ENCODE data around the gene CLHC1. TPM values are rescaled to one million over a fixed set of nuclear protein-coding genes. Genes with fewer than 3 reads are reported as not detected.
A peak's percentile ranks its signal among the peaks of the same experiment; 100 is the strongest.

The CLHC1 gene
- polyA plus RNA-seq, 1 of the 3 experiments (the other 2 are of a cell fraction), result 3.8 TPM

DNA sequence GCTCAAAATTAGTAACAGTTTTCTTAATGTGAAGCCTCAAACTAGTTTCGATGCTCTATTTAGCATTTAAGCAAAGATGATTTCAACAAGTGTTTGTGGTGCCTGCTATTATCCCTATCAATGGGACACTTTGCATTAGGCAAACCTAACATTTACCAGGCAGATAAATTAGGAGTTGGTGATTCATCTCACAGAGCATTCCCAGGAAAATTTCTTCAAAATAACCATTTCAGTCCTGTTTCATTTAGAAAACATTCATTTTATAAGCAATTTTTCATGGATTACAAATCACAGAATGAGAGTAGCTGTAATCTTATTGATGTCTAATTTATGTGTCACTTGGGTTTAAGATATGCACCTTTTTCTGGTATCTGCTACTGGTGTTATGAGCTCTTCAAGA is 62.7 kb downstream of the CLHC1 start:
- peaks cover 10 to 30% of the 10 kb centered on the region in 2 experiments for H3K4me1 ChIP-seq (ENCODE audit: control insufficient read depth in 1 of 2, insufficient read depth in 2 of 2, low read depth in 1 of 2, low read length in 1 of 2)
- no peak overlapping the region for H3K4me3 ChIP-seq (ENCODE audit: low read depth in 2 of 2, low read length in 1 of 2)
- H2AFZ ChIP-seq (ENCODE audit: low read depth), result no peak overlapping the region
- peaks cover 20% of the 10 kb centered on the region for H3K79me2 ChIP-seq (ENCODE audit: insufficient read depth)
- no peaks in the 10 kb centered on the region for H3K9me2 ChIP-seq
- H4K20me1 ChIP-seq (ENCODE audit: insufficient read depth), result no peaks in the 10 kb centered on the region
- H3K4me2 ChIP-seq, result no peak overlapping the region; the same call in 1 of the 2 replicates
- H3K9me3 ChIP-seq, result no peaks in the 10 kb centered on the region
- DNase-seq, result no peak
- no peak overlapping the region for H3K9ac ChIP-seq
- ChIA-PET CTCF (interaction anchor here (0.5 to 18.9 kb wide), 38 partner anchors 9 to 1062 kb away, joined by 3 to 215 read pairs (median 4); partner anchors contain the start of gene RTN4), POLR2A (no interaction called here)
- H3K27ac ChIP-seq (ENCODE audit: low read depth in 2 of 2, low read length in 1 of 2), result peak overlapping the region; percentile 64 to 65; a peak in 3 of 4 replicates
- peaks cover 0 to 2% of the 10 kb centered on the region in 2 experiments for H3K36me3 ChIP-seq (replicated peaks in 1 of 2; ENCODE audit: control insufficient read depth in 1 of 2, insufficient read depth in 2 of 2, low read length in 1 of 2)
- TF ChIP-seq RCOR1 (IDR thresholded peaks at IDR 0.05; ENCODE audit: low read length) (no peak), TCF12 (IDR thresholded peaks at IDR 0.05) (peak; percentile 38; the same call in 1 of the 2 replicates), FOSL2 (IDR thresholded peaks at IDR 0.05; ENCODE audit: borderline replicate concordance, low read depth) (peak; percentile 37; the same call in 1 of the 2 replicates), JUND (IDR thresholded peaks at IDR 0.05) (peak; percentile 8; the same call in 1 of the 2 replicates)
- TF ChIP-seq, protein P1, sequence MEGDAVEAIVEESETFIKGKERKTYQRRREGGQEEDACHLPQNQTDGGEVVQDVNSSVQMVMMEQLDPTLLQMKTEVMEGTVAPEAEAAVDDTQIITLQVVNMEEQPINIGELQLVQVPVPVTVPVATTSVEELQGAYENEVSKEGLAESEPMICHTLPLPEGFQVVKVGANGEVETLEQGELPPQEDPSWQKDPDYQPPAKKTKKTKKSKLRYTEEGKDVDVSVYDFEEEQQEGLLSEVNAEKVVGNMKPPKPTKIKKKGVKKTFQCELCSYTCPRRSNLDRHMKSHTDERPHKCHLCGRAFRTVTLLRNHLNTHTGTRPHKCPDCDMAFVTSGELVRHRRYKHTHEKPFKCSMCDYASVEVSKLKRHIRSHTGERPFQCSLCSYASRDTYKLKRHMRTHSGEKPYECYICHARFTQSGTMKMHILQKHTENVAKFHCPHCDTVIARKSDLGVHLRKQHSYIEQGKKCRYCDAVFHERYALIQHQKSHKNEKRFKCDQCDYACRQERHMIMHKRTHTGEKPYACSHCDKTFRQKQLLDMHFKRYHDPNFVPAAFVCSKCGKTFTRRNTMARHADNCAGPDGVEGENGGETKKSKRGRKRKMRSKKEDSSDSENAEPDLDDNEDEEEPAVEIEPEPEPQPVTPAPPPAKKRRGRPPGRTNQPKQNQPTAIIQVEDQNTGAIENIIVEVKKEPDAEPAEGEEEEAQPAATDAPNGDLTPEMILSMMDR (IDR thresholded peaks at IDR 0.05), result no peak
- no peaks in the 10 kb centered on the region for H3K27me3 ChIP-seq (ENCODE audit: insufficient read depth)
- WGBS (ENCODE audit: low lambda C conversion rate), result 80% methylated on average over 1 of the region's 1 CpG
- peaks cover 12% of the 10 kb centered on the region for H3F3A ChIP-seq (replicated peaks; ENCODE audit: insufficient read depth)

DNA sequence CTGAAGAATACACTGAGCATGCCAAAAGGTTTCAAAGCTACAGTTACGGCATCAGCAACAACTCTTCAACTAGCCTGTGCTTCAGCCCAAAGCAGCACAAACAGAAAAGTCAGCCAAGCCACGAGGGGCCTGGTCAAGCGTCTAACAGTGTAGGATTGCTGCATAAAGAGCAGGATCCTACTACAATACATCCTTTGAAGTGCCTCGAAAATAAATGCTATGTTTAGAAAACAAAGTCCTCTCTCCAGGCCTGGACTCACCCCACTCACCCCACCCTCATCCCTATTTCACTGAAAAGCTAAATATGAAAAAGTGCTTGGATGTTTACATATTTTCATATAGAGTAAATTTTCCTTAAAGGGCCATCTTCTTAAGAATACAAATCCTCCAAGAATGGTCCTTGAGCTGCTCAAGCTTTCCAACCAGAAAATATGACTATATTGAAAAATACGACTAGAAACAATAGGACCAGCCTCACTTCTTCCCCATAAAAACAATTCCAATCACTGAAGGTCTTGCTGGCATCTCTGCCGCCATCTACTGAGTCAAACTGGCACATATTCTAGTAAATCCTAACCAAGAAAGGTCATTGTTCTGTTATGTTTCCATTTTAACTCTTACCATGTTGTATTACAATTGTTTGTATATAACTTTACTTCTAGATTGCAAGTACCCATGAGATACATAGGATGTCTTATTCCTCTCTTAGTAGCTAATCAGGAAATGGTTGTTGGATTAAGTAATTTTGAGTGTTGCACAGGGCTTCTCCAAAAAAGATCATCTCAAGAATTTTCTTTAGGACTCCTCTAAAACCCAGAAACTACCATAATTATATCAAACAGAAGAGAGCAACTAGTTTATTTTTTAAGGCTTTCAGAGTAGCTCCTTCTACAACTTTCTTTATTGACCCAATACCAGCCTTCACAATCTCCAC is 63.6 kb downstream of the CLHC1 start:
- ChIA-PET CTCF (interaction anchor here (0.5 to 18.9 kb wide), 54 partner anchors 9 to 1061 kb away, joined by 3 to 215 read pairs (median 4); partner anchors contain the start of gene RTN4), POLR2A (interaction anchor here (0.6 to 1.9 kb wide), 2 partner anchors 118 kb away, joined by 3 to 8 read pairs; partner anchors contain the start of gene RTN4)
- Histone ChIP-seq H3K9me3 (no peaks in the 10 kb centered on the region), H3K4me3 (ENCODE audit: low read depth in 2 of 2, low read length in 1 of 2) (peak overlapping the region in 1 of 2 experiments; percentile 6; a peak in 1 of 4 replicates), H2AFZ (ENCODE audit: low read depth) (no peak overlapping the region), H3K4me2 (peak overlapping the region; percentile 31), H3K27ac (ENCODE audit: low read depth in 2 of 2, low read length in 1 of 2) (peak overlapping the region; percentile 64 to 76), H3K4me1 (ENCODE audit: control insufficient read depth in 1 of 2, insufficient read depth in 2 of 2, low read depth in 1 of 2, low read length in 1 of 2) (peaks cover 15 to 36% of the 10 kb centered on the region in 2 experiments), H3K9ac (peak overlapping the region; percentile 17; the same call in 1 of the 2 replicates), H3K36me3 (replicated peaks in 1 of 2; ENCODE audit: control insufficient read depth in 1 of 2, insufficient read depth in 2 of 2, low read length in 1 of 2) (peaks cover 0 to 2% of the 10 kb centered on the region in 2 experiments), H3F3A (replicated peaks; ENCODE audit: insufficient read depth) (peaks cover 17% of the 10 kb centered on the region), H3K9me2 (no peaks in the 10 kb centered on the region), H4K20me1 (ENCODE audit: insufficient read depth) (no peaks in the 10 kb centered on the region), H3K27me3 (ENCODE audit: insufficient read depth) (no peaks in the 10 kb centered on the region), H3K79me2 (ENCODE audit: insufficient read depth) (peaks cover 20% of the 10 kb centered on the region)
- DNase-seq, result peak; percentile 52
- TF ChIP-seq RFX5 (IDR thresholded peaks at IDR 0.05; ENCODE audit: low read length) (0 out of 2 replicates have a peak, but pooled peaks have one; percentile 22), RCOR1 (IDR thresholded peaks at IDR 0.05; ENCODE audit: low read length) (peak; percentile 41; the same call in 1 of the 2 replicates), EP300 (IDR thresholded peaks at IDR 0.05; ENCODE audit: borderline replicate concordance in 1 of 2, low read depth in 1 of 2, low read length in 1 of 2) (peak in 1 of 2 experiments; percentile 32; a peak in 1 of 4 replicates), SMC3 (IDR thresholded peaks at IDR 0.05; ENCODE audit: low read depth, low read length) (peak; percentile 90), RAD21 (IDR thresholded peaks at IDR 0.05; ENCODE audit: low read length) (peak; percentile 96), ELF1 (IDR thresholded peaks at IDR 0.05) (no peak), ZBTB33 (IDR thresholded peaks at IDR 0.05; ENCODE audit: borderline replicate concordance, low read depth) (no peak), NFIC (IDR thresholded peaks at IDR 0.05; ENCODE audit: borderline replicate concordance) (0 out of 2 replicates have a peak, but pooled peaks have one; percentile 21)
- TF ChIP-seq, protein P1 (IDR thresholded peaks at IDR 0.05), result peak; percentile 90
- WGBS (ENCODE audit: low lambda C conversion rate), result 30% methylated on average over 6 of the region's 6 CpGs

All from SK-N-SH (cell line).